Right cardiac atrium (tissue), 5 donors: ENCODE data around the gene FN3KRP. TPM values are rescaled to one million over a fixed set of nuclear protein-coding genes. Genes with fewer than 3 reads are reported as not detected.

ENCODE experiments used
- ATAC-seq, 2 donors: fragments of 200-7000 bp; cut with Tn5 transposase; one replicate each; pipeline versions ENCODE4 v1.8.0 to v1.9.1; 2020; ENCODE audit warnings: moderate library complexity in 2 of 2, mild to moderate bottlenecking in 1 of 2
- DNase-seq, 3 donors: peaks; one replicate each; pipeline ENCODE4 v3.0.0-alpha.2; 2020
- H3K27ac ChIP-seq: one replicate; pipeline ENCODE4 v1.5.1; 2013; ENCODE audit warnings: mild to moderate bottlenecking, low read length, control low read depth, moderate library complexity
- H3K27me3 ChIP-seq: one replicate; pipeline ENCODE4 v1.6.1; 2013; ENCODE audit not compliant: control insufficient read depth, insufficient read depth
- H3K4me1 ChIP-seq: one replicate; pipeline ENCODE4 v1.6.1; 2013; ENCODE audit warnings: low read length; ENCODE audit not compliant: control insufficient read depth, insufficient read depth
- H3K4me3 ChIP-seq: one replicate; pipeline ENCODE4 v1.5.1; 2013; ENCODE audit warnings: low read length, control low read depth
- H3K9me3 ChIP-seq: one replicate; pipeline ENCODE4 v1.6.1; 2013; ENCODE audit warnings: low read length; ENCODE audit not compliant: control insufficient read depth
- WGBS: extraction: QIAGEN DNeasy Blood & Tissue Kit; methylation state at CpG from one replicate; pipeline ENCODE4 v1.1.7; 2013; 5-methylcytosine and 5-hydroxymethylcytosine counted together
- intact Hi-C, 4 donors: fragments of 100-400 bp; cut with DNase I; formaldehyde crosslinking; loops; one replicate each; pipeline versions ENCODE4 v1.11.0 to v1.14.0; 2022 to 2023
- polyA plus RNA-seq: library from polyadenylated mRNA; stranded (reverse); fragments of 200-250 nt; gene quantifications from one replicate; pipeline ENCODE4 v1.2.3, GENCODE V29; 2013
- total RNA-seq, 4 donors: library from RNA; stranded (reverse); fragmentation: NEBNext Ultra II Directional; extraction: Animal tissue kit (Norgen Biotek cat#: 25700); gene quantifications; one replicate each; pipeline ENCODE4 v1.2.1, GENCODE V29; 2021
- donor health status: healthy with polysubstance abuse.
- donor health status: DM: no; HTN: yes; CAD: no.
- donor health status: DM: no; HTN: no; CAD: no.
- donor health status: DM: no; HTN: yes; CAD: no; lungs with severe emphysema.
- donor health status: DM: yes; HTN: yes; CAD: no.

FN3KRP gene
- total and polyA plus RNA-seq, 5 donors, result 10.4 to 15.0 (median 14.1) TPM

DNA sequence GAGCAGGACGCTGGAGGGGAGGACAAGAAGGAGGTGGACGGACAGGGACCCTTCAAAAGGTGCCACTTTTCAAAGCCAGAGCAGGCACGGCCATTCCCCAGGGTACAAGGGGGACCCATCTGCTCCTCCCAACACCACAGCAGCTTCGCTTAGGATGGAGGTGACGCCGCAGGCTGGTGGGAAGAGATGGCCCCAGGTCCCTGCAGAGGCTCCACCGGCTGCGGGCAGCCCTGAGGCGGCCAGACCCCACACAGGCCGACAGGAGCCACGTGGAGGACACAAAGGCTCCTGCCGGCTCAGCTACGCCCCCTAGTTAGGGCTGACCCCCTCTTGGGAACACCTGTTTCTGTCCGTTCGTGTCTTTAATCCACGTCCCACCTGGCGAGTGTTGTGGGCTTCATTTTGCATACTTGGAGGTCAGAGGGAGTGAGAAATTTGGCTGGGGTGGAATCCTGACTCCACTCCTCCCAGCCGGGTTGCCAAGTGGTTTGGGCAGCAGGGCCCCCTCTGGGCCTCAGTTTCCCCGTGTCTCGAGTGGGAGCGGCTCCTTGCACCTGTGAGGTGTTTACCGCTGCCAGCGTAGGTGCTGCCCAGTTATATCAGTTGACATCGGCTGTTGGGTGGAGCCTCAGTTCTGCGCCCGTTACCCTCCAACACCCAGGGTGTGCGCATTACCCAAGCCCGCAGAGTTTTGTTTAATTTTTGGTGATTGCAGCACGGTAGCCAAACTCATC lies 5.8 kb upstream of the FN3KRP start:
- intact Hi-C loops, result no loop called here
- H3K4me1 ChIP-seq, result no peaks in the 10 kb centered on the region
- ATAC-seq (no peak), DNase-seq (no peak)
- no peaks in the 10 kb centered on the region for H3K9me3 ChIP-seq
- WGBS, result 73% methylated on average over 29 of the region's 29 CpGs
- no peak overlapping the region for H3K27ac ChIP-seq
- H3K27me3 ChIP-seq, result no peaks in the 10 kb centered on the region
- no peak overlapping the region for H3K4me3 ChIP-seq

DNA sequence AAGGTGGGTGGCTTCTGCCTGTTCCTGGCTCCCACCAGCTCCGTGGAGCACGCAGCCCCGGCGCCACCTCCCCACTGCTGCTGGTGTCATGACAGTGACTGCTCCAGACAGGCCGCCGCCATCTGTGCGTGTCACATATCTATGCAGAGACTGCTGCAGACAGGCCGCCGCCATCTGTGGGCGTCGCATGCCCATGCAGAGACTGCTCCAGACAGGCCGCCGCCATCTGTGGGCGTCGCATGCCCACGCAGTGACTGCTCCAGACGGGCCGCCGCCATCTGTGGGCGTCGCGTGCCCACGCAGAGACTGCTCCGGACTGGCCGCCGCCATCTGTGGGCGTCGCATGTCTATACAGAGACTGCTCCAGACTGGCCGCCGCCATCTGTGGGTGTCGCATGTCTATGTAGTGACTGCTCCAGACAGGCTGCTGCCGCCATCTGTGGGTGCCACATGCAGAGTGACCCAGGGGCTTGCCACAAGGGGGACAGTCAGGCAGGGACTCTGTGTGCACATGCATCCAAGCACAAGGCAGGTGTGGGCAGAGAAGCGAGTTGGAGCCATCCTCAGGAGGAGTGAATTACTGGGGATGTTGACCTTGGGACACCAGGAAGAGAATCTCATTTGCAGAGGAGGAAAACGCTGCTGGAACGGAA lies 3.3 kb upstream of the FN3KRP start:
- intact Hi-C loops, result no loop called here
- H3K27ac ChIP-seq, result no peak overlapping the region
- H3K9me3 ChIP-seq, result no peaks in the 10 kb centered on the region
- 89% methylated on average over 35 of the region's 35 CpGs for WGBS
- peaks cover 4% of the 10 kb centered on the region for H3K4me1 ChIP-seq
- H3K4me3 ChIP-seq, result no peak overlapping the region
- H3K27me3 ChIP-seq, result no peaks in the 10 kb centered on the region
- ATAC-seq, result no peak
- peak in 2 of 3 donors; percentile 47 to 66 for DNase-seq

DNA sequence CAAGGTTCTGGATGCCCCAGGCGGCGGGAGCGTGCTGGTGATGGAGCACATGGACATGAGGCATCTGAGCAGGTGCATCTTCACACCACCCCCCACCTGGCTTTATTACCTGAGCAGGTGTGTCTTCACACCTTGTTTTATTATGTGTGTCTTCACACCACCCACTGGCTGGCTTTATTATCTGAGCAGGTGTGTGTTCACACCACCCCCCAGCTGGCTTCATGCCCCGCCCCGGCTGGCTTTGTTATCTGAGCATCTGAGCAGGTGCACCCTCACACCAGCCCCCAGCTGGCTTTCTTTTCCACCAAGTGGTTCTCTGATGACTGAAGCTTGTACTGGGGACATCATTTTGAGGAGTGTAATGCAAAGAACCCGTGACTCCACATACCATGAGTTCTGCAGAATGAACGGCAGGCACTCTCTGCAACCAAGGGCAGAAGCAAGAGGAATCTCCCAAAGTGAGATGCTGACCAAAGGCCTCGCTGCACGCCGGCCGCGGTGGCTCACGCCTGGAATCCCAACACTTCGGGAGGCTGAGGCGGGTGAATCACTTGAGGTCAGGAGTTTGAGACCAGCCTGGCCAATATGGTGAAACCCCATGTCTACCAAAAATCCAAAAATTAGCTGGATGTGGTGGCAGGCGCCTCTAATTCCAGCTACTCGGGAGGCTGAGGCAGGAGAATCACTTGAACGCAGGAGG lies 2.6 kb downstream of the FN3KRP start:
- Histone ChIP-seq H3K27ac (no peak overlapping the region), H3K4me1 (peaks cover 4% of the 10 kb centered on the region), H3K4me3 (no peak overlapping the region), H3K9me3 (no peaks in the 10 kb centered on the region), H3K27me3 (no peaks in the 10 kb centered on the region)
- DNase-seq (peak in 1 of 3 donors; percentile 33), ATAC-seq (no peak)
- 95% methylated on average over 18 of the region's 18 CpGs for WGBS
- intact Hi-C loops, result no loop called here

DNA sequence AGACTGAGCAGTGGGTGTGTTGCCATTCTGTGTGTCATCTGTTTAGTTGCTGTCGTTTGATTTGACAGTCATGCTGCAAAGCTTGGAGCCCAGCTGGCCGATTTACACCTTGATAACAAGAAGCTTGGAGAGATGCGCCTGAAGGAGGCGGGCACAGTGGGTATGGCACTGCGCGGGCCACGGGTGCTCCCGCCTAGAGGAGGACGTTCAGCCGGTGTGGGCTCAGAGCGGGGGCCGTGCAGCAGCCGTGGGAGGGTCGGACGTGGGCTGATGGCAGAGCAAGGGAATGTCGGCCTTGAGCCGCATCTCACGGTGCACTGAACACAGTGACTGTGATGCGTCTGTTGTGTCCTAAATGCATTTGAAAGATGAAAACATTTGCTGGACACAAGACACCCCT lies 3.7 kb downstream of the FN3KRP start:
- Histone ChIP-seq H3K4me1 (peaks cover 4% of the 10 kb centered on the region), H3K27ac (no peak overlapping the region), H3K9me3 (no peaks in the 10 kb centered on the region), H3K4me3 (no peak overlapping the region), H3K27me3 (no peaks in the 10 kb centered on the region)
- ATAC-seq, result no peak
- intact Hi-C loops, result no loop called here
- DNase-seq, result peak in 1 of 3 donors; percentile 32
- 91% methylated on average over 19 of the region's 19 CpGs for WGBS

DNA sequence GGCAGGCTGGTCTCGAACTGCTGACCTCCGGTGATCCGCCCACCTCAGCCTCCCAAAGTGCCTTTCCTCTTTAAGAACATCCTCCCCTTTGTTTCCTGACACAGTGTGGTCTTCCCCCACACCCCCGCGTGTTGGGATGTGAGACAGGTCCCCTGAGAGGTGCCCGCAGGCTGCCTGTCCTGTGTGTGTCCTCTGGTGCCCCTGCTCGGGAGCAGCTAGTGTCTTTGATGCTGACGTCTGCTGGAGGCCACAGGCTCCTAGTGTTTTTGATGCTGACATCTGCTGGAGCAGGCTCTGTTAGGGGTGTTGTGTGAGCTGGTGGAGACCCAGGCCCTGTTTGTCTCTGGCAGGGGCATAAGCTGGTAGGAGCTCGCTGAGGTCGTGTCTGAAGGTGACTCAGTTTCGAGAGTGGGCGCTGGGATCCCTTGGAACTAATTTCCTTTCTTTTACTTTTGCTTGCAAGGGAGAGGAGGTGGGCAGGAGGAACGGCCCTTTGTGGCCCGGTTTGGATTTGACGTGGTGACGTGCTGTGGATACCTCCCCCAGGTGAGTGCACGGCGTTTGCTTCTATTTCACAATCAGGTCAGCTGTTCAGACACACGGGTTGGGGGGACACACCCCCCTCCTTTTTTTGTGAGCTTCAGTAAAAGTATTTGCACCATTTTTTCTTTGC lies 6.0 kb downstream of the FN3KRP start:
- H3K27ac ChIP-seq, result no peak overlapping the region
- H3K4me1 ChIP-seq, result peaks cover 4% of the 10 kb centered on the region
- peak in 1 of 3 donors; percentile 9 for DNase-seq
- no peak overlapping the region for H3K4me3 ChIP-seq
- no peak for ATAC-seq
- 83% methylated on average over 19 of the region's 19 CpGs for WGBS
- intact Hi-C loops, result no loop called here
- no peaks in the 10 kb centered on the region for H3K27me3 ChIP-seq
- no peaks in the 10 kb centered on the region for H3K9me3 ChIP-seq

DNA sequence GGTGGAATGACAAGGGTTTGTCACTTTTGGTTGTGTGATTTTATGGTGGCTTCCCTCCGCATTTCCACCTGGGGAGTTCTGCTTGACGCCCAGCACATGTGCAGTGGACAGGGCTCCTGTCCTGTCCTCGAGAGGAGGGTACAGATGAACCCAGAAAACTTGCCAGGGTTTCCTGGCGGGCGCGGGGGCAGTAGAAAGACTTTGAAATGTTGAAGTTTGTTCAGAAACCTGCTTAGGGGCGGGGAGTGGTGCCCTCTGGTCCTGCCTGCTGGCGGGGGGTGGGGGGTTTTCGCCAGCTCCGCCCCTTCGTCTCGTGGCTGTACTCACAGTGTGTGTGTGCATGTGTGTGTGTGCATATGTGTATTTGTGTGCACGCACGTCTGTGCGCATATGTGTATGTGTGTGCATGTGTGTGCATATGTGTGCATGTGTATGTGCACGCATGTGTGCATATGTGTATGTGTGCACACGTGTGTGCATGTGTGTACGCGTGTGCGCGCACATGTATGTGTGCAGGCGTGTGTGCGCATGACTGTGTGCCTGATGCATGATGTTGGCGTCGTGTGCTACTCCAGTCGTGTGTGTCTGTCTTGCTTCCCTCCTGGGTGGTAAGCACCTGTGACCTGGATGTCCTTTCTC lies 6.8 kb downstream of the FN3KRP start:
- Histone ChIP-seq H3K9me3 (no peaks in the 10 kb centered on the region), H3K4me1 (no peaks in the 10 kb centered on the region), H3K27me3 (no peaks in the 10 kb centered on the region), H3K27ac (no peak overlapping the region), H3K4me3 (no peak overlapping the region)
- WGBS, result 93% methylated on average over 26 of the region's 26 CpGs
- ATAC-seq (no peak), DNase-seq (peak in 1 of 3 donors; percentile 40)
- intact Hi-C loops, result no loop called here

DNA sequence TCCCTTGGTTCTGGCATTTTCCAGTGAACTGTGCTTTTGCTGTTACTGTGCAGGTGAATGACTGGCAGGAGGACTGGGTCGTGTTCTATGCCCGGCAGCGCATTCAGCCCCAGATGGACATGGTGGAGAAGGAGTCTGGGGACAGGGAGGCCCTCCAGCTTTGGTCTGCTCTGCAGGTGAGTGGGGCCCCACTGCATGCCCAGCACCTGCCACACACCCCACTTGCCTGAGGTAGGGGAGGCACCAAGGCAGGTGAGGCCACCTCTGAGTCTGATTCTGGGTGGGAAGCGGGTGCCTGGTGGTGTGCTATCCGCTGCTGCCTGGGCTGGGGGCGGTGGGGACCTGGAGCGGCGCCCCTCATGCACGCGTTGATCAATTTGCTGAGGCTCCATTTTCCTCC lies 9.9 kb downstream of the FN3KRP start:
- 96% methylated on average over 10 of the region's 10 CpGs for WGBS
- Histone ChIP-seq H3K27me3 (no peaks in the 10 kb centered on the region), H3K27ac (no peak overlapping the region), H3K4me3 (no peak overlapping the region), H3K4me1 (no peaks in the 10 kb centered on the region), H3K9me3 (no peaks in the 10 kb centered on the region)
- ATAC-seq (no peak), DNase-seq (peak in 1 of 3 donors; percentile 14)
- intact Hi-C loops, result no loop called here

DNA sequence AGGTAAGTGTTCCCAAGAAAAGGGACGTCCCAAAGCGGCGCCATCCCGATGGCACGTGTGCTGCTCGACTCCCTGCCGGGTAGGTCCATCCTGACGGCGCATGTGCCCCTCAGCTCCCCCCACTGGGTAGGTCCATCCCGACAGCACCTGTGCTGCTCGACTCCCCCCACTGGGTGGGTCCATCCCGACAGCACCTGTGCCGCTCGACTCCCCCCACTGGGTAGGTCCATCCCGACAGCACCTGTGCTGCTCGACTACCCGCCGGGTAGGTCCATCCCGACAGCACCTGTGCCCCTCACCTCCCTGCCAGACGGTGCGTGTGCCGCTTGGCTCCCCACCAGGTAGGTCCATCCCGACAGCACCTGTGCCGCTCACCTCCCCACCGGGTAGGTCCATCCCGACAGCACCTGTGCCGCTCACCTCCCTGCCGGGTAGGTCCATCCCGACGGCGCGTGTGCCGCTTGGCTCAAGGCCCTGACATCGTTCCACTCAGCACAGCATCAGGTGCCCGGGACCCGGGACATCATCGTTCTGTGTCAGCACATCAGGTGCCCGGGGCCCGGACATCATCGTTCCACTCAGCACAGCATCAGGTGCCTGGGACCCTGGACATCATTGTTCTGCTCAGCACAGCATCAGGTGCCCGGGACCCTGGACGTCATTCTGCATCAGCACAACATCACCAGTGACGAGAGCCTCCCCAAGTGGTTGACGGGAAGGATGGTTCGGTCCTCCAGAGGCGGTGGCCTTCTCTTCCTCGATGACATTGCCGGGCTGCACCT lies 13.2 kb downstream of the FN3KRP start:
- intact Hi-C loops, result no loop called here
- ATAC-seq, result peak in 1 of 2 donors; percentile 23
- DNase-seq, result peak in 1 of 3 donors; percentile 48
- Histone ChIP-seq H3K4me3 (no peak overlapping the region), H3K9me3 (no peaks in the 10 kb centered on the region), H3K27me3 (no peaks in the 10 kb centered on the region), H3K4me1 (no peaks in the 10 kb centered on the region), H3K27ac (no peak overlapping the region)
- WGBS, result 88% methylated on average over 48 of the region's 48 CpGs

DNA sequence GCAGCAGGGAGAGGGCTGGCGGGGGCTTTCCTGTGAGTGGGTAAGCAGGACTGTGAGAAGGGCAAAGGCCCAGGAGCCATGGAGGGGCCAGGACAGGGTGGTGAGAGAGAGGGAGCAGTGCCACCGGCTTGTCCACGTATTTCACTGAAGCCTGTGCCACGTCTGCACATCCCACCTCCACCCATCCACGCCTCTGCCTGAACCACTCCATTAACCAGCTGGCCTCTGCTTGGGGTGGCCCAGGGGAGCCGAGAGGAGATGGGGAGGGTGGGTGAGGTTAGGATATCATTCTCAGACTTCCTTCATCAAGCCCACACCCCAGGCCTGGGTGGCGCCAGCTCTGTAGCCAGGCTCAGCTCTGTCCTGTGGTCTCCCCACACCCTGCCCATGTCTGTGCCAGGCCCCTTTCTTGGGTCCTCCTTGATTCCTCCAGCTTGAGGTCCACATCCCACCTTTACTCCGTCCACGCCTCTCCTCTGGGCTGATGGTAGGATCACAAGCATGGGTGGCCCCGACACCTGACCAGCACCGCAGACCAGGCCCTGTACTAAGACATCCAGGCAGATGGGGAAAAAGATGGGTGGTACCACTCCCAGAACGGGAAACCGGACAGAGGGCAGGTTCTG lies 15.7 kb downstream of the FN3KRP start:
- WGBS, result 94% methylated on average over 13 of the region's 13 CpGs
- no peak for ATAC-seq
- Histone ChIP-seq H3K4me3 (no peak overlapping the region), H3K4me1 (no peaks in the 10 kb centered on the region), H3K9me3 (no peaks in the 10 kb centered on the region), H3K27ac (no peak overlapping the region), H3K27me3 (no peaks in the 10 kb centered on the region)
- DNase-seq, result peak in 1 of 3 donors; percentile 36
- intact Hi-C loops, result no loop called here
